ENCODE measurements around the gene JDP2.

Gene JDP2

DNA sequence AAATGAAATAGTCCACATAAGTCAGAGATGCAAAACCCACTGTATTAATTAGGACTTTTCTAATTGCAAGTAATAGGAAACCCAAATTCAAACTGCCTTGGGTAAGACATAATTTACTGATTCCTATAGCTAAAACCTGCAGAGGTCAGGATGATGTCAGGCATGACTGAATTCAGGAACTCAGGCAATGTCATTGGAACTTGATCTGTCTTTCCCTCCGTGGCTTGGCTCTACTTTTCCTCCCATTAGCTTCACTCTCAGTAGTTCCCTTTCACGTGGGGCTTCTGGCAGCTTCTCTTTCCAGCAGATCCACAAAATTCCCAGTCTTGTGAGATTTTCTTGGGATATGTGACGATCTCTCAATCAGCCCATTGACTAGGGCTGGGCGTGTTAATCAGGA is 2.4 kb upstream of the JDP2 start:
- TF ChIP-seq POLR2A (IDR thresholded peaks at IDR 0.05; ENCODE audit: low read length) (no peak), GATA1 (IDR thresholded peaks at IDR 0.05; ENCODE audit: low read depth, low read length) (no peak)
- DNase-seq, result no peak

DNA sequence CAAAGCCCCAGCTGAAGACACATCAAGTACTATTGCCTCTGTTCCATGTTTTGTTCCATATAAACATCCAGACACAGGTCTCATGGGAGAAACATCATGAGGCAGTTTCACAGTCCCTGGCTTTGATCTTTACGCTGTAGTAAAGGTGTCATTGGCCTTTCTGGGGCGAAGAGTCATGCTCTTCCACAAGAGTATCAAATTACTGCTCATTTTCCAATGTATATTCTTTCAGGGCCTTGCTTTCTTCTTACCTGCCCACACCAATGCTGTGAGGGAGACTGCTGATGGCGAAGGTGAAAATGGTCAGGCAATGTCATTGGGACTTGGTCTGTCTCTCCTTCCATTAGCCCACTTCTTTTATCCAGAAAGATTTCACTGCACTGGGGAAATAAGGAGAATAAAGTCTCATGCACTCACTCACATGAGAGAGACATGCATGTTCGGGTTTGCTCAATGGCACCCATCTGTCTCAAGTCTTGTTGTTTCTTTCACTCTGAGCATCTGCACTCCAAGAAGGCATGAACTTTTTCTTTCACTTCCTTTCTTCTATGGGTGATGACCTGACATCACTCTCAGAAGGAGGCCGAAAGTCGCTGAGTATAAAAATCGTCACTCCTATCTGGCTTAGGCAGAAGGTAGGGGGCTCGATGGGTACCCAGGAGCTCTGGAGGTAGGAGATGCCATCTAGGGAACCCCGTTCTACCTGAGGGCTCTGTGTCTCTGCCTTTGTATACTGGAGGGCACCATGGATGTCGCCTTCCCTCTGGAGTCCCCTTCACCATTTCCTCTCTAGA is 1.3 kb upstream of the JDP2 start:
- DNase-seq, result no peak

DNA sequence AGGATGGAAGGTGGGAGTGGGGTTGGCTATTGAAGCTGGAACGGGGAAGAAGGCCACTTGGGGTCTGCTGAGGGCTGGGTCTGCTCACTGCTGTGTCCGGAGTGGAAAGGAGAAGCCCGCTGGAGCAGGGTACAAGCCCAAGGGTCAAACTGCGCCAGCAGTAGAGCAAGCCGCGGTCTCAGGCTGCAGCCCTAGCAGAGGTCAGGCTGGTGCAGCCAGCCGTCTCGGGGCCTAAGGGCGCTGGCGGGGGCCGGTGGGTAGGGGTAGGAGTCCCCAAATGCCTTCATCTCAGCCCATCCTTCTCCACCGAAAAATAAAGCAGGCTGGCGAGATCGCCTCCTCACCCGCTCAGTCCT is 718 bp upstream of the JDP2 start:
- TF ChIP-seq POLR2A (IDR thresholded peaks at IDR 0.05; ENCODE audit: low read length) (no peak), GATA1 (IDR thresholded peaks at IDR 0.05; ENCODE audit: low read depth, low read length) (no peak)
- no peak for DNase-seq

More for the DNA sequence above, 1.3 kb upstream of the JDP2 start:
- TF ChIP-seq POLR2A (IDR thresholded peaks at IDR 0.05; ENCODE audit: low read length) (no peak), GATA1 (IDR thresholded peaks at IDR 0.05; ENCODE audit: low read depth, low read length) (no peak)

DNA sequence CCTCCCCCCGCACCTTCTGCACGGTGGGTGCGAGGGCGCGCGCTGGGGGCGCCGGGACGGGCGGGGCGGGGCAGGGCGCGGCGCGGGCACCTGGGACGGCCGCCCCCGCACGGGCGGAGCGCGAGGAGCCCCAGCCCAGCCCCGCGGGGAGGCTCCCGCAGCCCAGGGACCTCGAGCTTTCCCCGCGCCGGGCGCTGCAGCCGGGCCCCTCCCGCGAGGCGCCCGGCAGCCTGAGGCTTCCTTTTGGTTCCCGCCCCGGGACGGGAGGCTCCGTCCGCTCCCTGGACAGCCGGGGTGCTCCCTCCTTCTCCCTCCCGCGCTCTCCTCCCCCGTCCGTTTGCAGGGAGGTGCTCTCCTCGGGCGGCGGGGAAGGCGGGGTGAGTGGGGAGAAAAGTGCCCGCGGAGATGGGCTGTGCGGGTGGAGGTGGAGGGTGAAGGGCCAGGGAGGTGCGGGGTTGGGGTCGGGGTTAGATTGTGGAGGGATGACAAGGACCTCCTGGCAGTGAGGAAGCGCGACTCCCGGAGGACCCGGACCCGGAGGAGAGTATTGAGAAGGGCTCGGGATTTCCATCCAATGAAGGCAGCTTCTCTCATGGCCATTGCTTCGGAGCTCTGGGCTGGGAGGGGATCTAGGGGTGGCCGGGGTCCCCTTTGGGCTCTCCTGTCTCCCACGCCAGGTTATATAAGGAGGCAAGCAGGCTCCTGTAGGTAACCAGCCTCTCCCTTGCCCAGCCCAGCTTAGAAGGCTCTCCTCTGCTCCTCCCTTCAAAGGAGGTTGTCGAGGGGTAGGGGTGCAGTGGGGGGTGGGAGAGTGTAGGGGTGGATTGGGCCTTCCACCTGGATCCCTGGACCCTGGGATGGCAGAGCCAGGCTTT is 645 bp downstream of the JDP2 start:
- TF ChIP-seq GATA1 (IDR thresholded peaks at IDR 0.05; ENCODE audit: low read depth, low read length) (no peak), POLR2A (IDR thresholded peaks at IDR 0.05; ENCODE audit: low read length) (no peak)
- DNase-seq, result no peak

DNA sequence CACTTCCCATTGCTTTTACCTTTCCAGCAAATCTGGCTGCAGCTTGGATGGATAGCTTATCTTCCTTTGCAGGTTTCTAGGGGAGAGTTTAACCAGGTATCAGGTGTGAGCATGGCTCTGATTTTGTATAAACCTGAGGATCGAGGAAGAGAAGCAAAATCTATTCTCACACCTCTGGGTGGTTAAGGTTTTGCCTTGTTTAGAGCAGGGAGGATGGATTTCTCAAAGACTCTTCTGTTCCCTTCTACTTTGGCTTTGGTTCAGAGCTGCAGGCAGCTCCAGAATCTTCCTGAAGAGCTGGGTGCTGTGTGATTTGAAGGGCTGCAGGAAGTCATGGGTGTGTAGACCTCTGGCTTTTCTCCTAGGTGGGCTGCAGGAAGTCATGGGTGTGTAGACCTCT is 1.7 kb downstream of the JDP2 start:
- TF ChIP-seq GATA1 (IDR thresholded peaks at IDR 0.05; ENCODE audit: low read depth, low read length) (no peak), POLR2A (IDR thresholded peaks at IDR 0.05; ENCODE audit: low read length) (no peak)
- no peak for DNase-seq

DNA sequence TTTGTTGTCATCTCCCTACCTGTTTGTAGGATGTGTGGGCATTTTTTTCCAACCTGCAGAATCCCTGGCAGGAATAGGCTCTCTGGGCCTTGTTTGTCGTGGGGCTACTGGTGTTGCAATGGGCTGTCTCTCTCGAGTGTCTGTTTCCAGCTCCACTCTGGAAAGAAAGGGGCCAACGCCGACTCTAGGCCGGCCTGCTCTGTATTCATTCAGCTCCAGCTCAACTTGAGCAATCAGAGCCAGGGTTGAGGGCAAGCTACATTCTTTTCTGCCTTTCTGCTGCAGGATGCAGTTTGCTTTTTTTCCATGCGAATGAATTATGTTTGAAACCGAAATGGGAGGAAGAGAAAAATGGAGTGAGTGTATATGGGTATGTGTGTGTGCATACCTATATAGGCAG is 2.3 kb downstream of the JDP2 start:
- TF ChIP-seq POLR2A (IDR thresholded peaks at IDR 0.05; ENCODE audit: low read length), result no peak
- no peak for TF ChIP-seq GATA1 (IDR thresholded peaks at IDR 0.05; ENCODE audit: low read depth, low read length)
- no peak for DNase-seq

DNA sequence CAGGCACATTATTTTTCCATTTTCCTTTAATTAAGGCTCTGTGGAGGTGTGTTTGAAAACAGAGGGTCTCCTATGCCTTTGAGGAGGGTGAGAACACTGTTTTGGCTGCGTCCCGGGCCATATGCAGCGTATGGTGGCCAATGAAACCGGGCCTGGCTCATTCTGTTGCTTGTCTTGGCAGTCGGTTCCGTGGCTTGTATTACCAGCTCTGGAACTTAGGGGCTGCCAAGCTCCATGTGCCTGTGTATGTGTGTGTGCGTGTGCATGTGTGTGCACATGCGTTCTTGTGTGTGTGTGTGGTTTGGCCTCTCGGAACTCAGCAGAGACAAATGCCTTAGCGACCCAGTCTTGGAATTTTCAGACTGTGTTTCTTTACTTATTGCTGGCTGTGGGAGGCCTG is 2.7 kb downstream of the JDP2 start:
- no peak for TF ChIP-seq GATA1 (IDR thresholded peaks at IDR 0.05; ENCODE audit: low read depth, low read length)
- TF ChIP-seq POLR2A (IDR thresholded peaks at IDR 0.05; ENCODE audit: low read length), result no peak
- DNase-seq, result no peak

DNA sequence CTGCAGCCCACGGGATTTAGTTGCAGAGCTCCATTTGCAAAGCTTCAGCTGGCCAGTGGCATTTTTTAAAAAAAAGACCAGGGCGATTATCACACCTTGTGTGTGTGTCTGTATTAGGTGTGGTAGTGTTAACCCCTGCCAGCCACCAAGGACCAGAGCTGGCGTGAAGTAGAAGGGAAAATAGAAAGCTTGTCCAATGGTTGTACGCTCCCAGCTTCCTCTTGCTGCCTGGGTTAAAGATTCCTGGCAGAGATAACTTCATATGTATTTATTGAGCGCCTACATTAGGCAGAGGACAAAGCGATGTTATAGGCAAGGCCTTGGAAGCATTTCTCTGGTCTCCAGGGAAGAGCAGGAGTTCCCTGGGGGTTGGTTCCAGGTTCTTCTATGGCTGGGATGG is 3.2 kb downstream of the JDP2 start:
- TF ChIP-seq GATA1 (IDR thresholded peaks at IDR 0.05; ENCODE audit: low read depth, low read length) (no peak), POLR2A (IDR thresholded peaks at IDR 0.05; ENCODE audit: low read length) (no peak)

DNA sequence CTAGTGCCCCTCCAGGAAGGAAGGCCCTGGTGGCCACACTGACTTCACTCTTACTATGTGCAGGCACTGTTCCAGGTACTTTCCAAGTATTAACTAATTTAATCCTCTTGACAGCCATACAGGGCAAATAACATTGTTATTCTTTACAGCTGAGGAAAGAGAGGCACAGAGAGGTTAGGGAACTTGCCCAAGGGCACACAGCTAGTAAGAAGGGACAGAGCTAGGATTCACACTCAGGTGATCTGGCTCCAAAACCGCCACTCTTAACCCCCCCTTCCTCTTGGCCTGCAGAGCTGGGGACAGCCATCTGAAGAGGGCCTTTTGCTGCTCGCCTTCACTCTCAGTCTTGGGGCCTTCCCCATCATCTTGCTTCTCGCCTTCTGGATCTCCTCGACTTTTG is 4.0 kb downstream of the JDP2 start:
- TF ChIP-seq POLR2A (IDR thresholded peaks at IDR 0.05; ENCODE audit: low read length), result no peak
- TF ChIP-seq GATA1 (IDR thresholded peaks at IDR 0.05; ENCODE audit: low read depth, low read length), result no peak
- no peak for DNase-seq

More for the DNA sequence above, 3.2 kb downstream of the JDP2 start:
- DNase-seq, result no peak

DNA sequence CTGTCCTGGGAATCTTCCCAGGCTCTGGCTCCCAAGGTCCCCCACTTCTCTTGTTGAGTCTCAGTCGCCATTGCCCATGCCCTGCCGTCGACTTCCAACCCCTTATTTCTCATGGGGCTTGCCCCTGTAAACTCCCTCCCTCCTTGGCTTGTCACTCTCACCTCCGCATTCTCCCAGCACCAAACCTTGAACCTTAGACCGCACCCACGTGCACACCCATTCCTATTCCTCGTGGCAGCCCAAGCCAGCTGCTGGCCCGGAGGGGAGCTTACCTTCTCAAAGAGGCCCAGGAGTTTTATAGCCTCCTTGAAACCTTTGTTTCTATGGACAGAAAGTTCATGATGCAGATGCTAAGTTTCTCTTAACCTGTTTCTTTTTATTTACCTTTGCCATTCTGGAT is 4.6 kb downstream of the JDP2 start:
- no peak for TF ChIP-seq POLR2A (IDR thresholded peaks at IDR 0.05; ENCODE audit: low read length)
- no peak for TF ChIP-seq GATA1 (IDR thresholded peaks at IDR 0.05; ENCODE audit: low read depth, low read length)
- DNase-seq, result no peak

DNA sequence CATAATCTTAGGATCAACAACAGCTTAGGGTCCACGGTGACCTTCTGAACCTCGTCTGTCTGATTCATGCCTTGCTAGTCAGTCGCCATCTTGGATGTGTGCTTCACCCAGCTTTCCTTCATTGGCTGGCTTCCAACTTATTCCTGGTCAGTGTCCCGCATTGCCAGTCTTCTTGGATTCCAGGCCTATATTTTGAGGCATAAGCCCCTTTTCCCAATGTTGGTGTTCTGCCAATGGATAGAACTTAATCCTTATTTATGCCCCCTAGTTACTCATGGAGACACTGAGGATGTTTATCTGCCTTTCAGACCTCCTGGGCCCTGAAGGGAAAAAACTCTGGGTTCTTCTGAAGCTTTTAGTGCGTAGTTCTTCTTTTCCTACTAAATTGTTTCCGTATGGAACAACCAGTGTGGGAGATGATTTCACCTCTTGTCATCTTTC is 5.8 kb downstream of the JDP2 start:
- no peak for DNase-seq
- TF ChIP-seq POLR2A (IDR thresholded peaks at IDR 0.05; ENCODE audit: low read length), result no peak
- no peak for TF ChIP-seq GATA1 (IDR thresholded peaks at IDR 0.05; ENCODE audit: low read depth, low read length)

DNA sequence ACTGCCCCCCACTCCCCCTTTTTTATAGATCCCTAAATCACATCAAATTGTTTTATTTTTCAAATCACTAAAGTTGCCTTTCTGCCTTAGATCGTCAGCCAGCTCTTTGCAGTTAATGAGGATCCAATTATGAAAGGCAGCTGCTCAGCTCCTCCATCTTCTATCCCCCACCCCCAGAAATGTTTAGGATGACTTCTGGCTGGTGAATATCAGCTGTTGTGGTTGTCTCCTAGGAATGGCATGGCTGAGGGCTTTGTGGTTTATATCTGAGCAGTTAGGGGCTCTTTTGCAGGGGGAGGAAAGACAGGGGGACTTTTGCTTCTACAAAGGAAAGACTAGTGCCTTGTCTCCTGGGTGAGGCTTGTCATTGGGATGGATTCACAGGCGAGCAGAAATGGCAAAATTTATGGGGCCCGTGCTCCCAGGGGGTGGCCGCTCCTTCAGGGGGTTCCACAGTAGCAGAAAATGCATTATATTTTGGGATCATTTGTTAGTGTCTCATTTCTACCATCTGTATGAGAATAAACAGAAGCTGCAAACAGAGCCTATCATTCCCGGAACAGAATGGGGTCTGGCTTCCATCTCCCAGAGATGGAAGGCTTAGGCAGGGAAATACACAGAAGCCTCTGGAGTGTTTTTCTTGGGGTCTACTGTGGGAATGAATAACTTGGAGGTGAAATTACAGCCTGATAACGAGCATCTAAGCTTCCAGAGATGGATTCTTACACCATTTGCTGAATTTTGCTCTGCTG is 6.5 kb downstream of the JDP2 start:
- no peak for TF ChIP-seq GATA1 (IDR thresholded peaks at IDR 0.05; ENCODE audit: low read depth, low read length)
- no peak for TF ChIP-seq POLR2A (IDR thresholded peaks at IDR 0.05; ENCODE audit: low read length)
- DNase-seq, result no peak

DNA sequence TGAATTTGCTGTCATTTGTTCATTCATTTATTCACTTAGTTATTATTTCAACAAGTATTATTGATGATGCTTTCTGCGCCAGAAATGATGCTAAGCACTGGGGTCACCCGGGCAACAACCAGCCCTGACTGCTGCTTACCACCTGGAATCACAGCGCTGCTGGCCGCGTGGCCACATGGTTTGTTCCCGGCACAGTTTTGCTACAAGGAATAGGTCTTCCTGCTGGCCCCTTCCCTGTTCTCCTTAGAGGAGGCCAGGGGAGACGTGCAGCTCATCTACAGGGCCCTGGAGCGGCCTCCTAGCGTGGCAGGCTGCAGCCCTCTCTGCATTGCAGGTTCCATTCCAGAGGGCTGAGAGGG is 7.0 kb downstream of the JDP2 start:
- no peak for DNase-seq
- no peak for TF ChIP-seq GATA1 (IDR thresholded peaks at IDR 0.05; ENCODE audit: low read depth, low read length)
- no peak for TF ChIP-seq POLR2A (IDR thresholded peaks at IDR 0.05; ENCODE audit: low read length)

DNA sequence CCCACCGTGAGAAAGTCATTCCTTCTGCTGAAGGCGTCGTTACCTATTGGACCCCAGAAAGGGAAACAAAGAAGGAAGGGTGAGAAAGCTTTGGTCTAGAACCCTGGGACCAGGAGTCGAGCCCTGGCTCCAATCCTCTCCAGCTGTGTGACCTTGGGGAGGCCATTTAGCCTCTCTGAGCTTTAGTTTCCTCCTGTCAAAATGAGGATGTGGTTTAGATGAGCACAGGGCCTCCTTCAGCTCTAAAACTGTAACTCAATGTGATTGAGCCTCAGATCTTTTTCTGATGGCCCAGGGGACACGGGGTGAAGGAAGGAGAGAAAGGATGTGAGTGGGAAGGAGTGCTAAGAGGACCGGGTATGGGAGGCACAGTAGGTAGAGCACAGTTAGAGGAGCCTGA is 7.7 kb downstream of the JDP2 start:
- no peak for DNase-seq
- TF ChIP-seq GATA1 (IDR thresholded peaks at IDR 0.05; ENCODE audit: low read depth, low read length) (no peak), POLR2A (IDR thresholded peaks at IDR 0.05; ENCODE audit: low read length) (no peak)

Data from erythroblast (primary cell).